CD4-positive, alpha-beta T cell (primary cell): ENCODE measurements around the gene TRIM36. TPM values are rescaled to one million over a fixed set of nuclear protein-coding genes. Genes with fewer than 3 reads are reported as not detected.
A peak's percentile ranks its signal among the peaks of the same experiment; 100 is the strongest.

ENCODE experiments used
- ATAC-seq: fragments of 200-7000 bp; cut with Tn5 transposase; one replicate; pipeline ENCODE4 v1.10.0; 2022; ENCODE audit warnings: mild to moderate bottlenecking; ENCODE audit not compliant: poor library complexity
- CTCF ChIA-PET: fragments of 350-600 bp; sonication (Branson Sonifier 250); formaldehyde crosslinking; loops from one replicate; lab custom pipeline; 2021; ENCODE audit warnings: antibody characterized with exemption, inconsistent platforms; lab: Charles Lee
- POLR2A ChIA-PET: fragments of 350-600 bp; sonication (Branson Sonifier 250); formaldehyde crosslinking; loops from one replicate; lab custom pipeline; 2021; ENCODE audit warnings: antibody characterized with exemption, inconsistent platforms; lab: Charles Lee
- DNase-seq, 14 experiments: peaks; one replicate each; pipeline ENCODE4 v3.0.0-alpha.2; 2013 to 2020; ENCODE audit warnings: mixed read lengths in 2 of 14
- H3K27ac ChIP-seq, 2 donors: one replicate each; pipeline versions ENCODE4 v1.5.1 to v1.7.0; 2013; ENCODE audit warnings: low read length in 2 of 2, low read depth in 1 of 2, mild to moderate bottlenecking in 1 of 2
- H3K27me3 ChIP-seq, 2 experiments: 1 replicate in 1 of 2; 2 replicates in 1 of 2; pipeline versions ENCODE4 v1.6.1 to v1.7.0; 2013; ENCODE audit warnings: low read length in 2 of 2, control low read depth in 1 of 2, mild to moderate bottlenecking in 1 of 2, moderate library complexity in 1 of 2; ENCODE audit not compliant: insufficient read depth in 2 of 2, control insufficient read depth in 1 of 2
- H3K36me3 ChIP-seq: one replicate; pipeline ENCODE4 v1.6.1; 2013; ENCODE audit warnings: low read length, control low read depth; ENCODE audit not compliant: insufficient read depth
- H3K4me1 ChIP-seq: one replicate; pipeline ENCODE4 v1.6.1; 2013; ENCODE audit warnings: low read length, control low read depth; ENCODE audit not compliant: insufficient read depth
- H3K4me3 ChIP-seq: one replicate; pipeline ENCODE4 v1.5.1; 2013; ENCODE audit warnings: mild to moderate bottlenecking, low read length, moderate library complexity
- H3K9me3 ChIP-seq, 2 experiments: 1 replicate in 1 of 2; 2 replicates in 1 of 2; pipeline versions ENCODE4 v1.6.1 to v1.7.0; 2013; ENCODE audit warnings: low read length in 2 of 2, mild to moderate bottlenecking in 2 of 2, control low read depth in 1 of 2, moderate library complexity in 1 of 2; ENCODE audit not compliant: control insufficient read depth in 1 of 2, insufficient read depth in 1 of 2
- H3K27ac Mint-ChIP-seq: one replicate; pipeline ENCODE4 v1.8.0; 2020; ENCODE audit warnings: mixed read lengths
- H3K27me3 Mint-ChIP-seq: one replicate; pipeline ENCODE4 v1.8.0; 2021; ENCODE audit warnings: mixed read lengths
- H3K36me3 Mint-ChIP-seq: one replicate; pipeline ENCODE4 v1.8.0; 2021; ENCODE audit warnings: low read depth, mixed read lengths
- H3K4me1 Mint-ChIP-seq: one replicate; pipeline ENCODE4 v1.8.0; 2021; ENCODE audit warnings: low read depth, mixed read lengths
- H3K4me3 Mint-ChIP-seq: one replicate; pipeline ENCODE4 v1.8.0; 2020; ENCODE audit warnings: mild to moderate bottlenecking, mixed read lengths
- H3K9me3 Mint-ChIP-seq: one replicate; pipeline ENCODE4 v1.8.0; 2020; ENCODE audit warnings: mixed read lengths
- CTCF ChIP-seq: fragments of 200-600 bp; IDR thresholded peaks from one replicate; pipeline ENCODE4 v1.8.0; 2022; ENCODE audit warnings: antibody characterized with exemption, mild to moderate bottlenecking
- intact Hi-C, 2 experiments: fragments of 100-400 bp; cut with DNase I in 1 of 2; cut with micrococcal nuclease in 1 of 2; formaldehyde crosslinking; loops; one replicate each; pipeline versions ENCODE4 v1.15.1 to v1.9.0; 2023 to 2025; cut with DNase I, micrococcal nuclease
- total RNA-seq, 174 experiments: library from RNA in 2 of 174; stranded (reverse) in 2 of 174; gene quantifications; one replicate each; pipeline ENCODE4 v1.2.3 and lab custom pipeline; 2021 to 2026

The TRIM36 gene
- total RNA-seq, 2 experiments from 2014 or later: 0.14 TPM; not detected in 1

GRCh38 chr5:115179394-115180164 lies 9.9 kb upstream of the TRIM36 start:
- Histone ChIP-seq H3K4me3 (peak overlapping the region; percentile 41), H3K4me1 (peaks cover 19% of the 10 kb centered on the region), H3K36me3 (no peaks in the 10 kb centered on the region), H3K27ac (no peak overlapping the region), H3K27me3 (peaks cover 50 to 89% of the 10 kb centered on the region in 2 experiments), H3K9me3 (peaks cover 10 to 19% of the 10 kb centered on the region in 2 experiments)
- peak overlapping the region; percentile 82 for H3K4me3 Mint-ChIP-seq
- H3K36me3 Mint-ChIP-seq: no peaks in the 10 kb centered on the region
- H3K27ac Mint-ChIP-seq: no peak overlapping the region
- intact Hi-C loops: loop anchor here in 1 of 2 experiments (10.0 kb wide), 1 partner anchor 365 kb away; the partner anchor contains the start of gene FEM1C
- DNase-seq: peak in 1 of 14 experiments; percentile 15
- no peak for TF ChIP-seq CTCF
- H3K9me3 Mint-ChIP-seq: no peaks in the 10 kb centered on the region
- peaks cover 90% of the 10 kb centered on the region for H3K27me3 Mint-ChIP-seq
- POLR2A ChIA-PET: no interaction called here
- CTCF ChIA-PET: no interaction called here
- ATAC-seq: peak; percentile 24
- H3K4me1 Mint-ChIP-seq: peaks cover 23% of the 10 kb centered on the region

GRCh38 chr5:115179030-115179393 lies 9.3 kb upstream of the TRIM36 start:
- no peak for DNase-seq
- Histone ChIP-seq H3K36me3 (no peaks in the 10 kb centered on the region), H3K4me1 (peaks cover 19% of the 10 kb centered on the region), H3K4me3 (no peak overlapping the region), H3K27ac (no peak overlapping the region), H3K9me3 (peaks cover 6 to 19% of the 10 kb centered on the region in 2 experiments), H3K27me3 (peaks cover 46 to 89% of the 10 kb centered on the region in 2 experiments)
- peaks cover 23% of the 10 kb centered on the region for H3K4me1 Mint-ChIP-seq
- POLR2A ChIA-PET: no interaction called here
- H3K27me3 Mint-ChIP-seq: peaks cover 90% of the 10 kb centered on the region
- CTCF ChIA-PET: no interaction called here
- no peak for TF ChIP-seq CTCF
- no peak for ATAC-seq
- intact Hi-C loops: loop anchor here in 1 of 2 experiments (10.0 kb wide), 1 partner anchor 366 kb away; the partner anchor contains the start of gene FEM1C
- H3K4me3 Mint-ChIP-seq: peak overlapping the region; percentile 26
- H3K9me3 Mint-ChIP-seq: no peaks in the 10 kb centered on the region
- H3K36me3 Mint-ChIP-seq: no peaks in the 10 kb centered on the region
- H3K27ac Mint-ChIP-seq: no peak overlapping the region

- intact Hi-C loops: loop anchor here in 1 of 2 experiments (5.0 to 10.0 kb wide), 2 partner anchors 374 to 456 kb away; partner anchors contain the start of genes FEM1C and TMED7
- Mint-ChIP-seq H3K4me3 (peak overlapping the region; percentile 77), H3K36me3 (no peaks in the 10 kb centered on the region)
These were observed 1.3 kb upstream of the TRIM36 start for GRCh38 chr5:115170929-115171510.

More at GRCh38 chr5:115170929-115171510, 1.3 kb upstream of the TRIM36 start:
- H3K36me3 ChIP-seq: no peaks in the 10 kb centered on the region
- H3K27me3 Mint-ChIP-seq: peaks cover 86% of the 10 kb centered on the region
- H3K4me3 ChIP-seq: peak overlapping the region; percentile 69
- H3K9me3 Mint-ChIP-seq: peaks cover 5% of the 10 kb centered on the region
- H3K4me1 ChIP-seq: peaks cover 22% of the 10 kb centered on the region
- ATAC-seq (no peak), DNase-seq (no peak)
- peaks cover 15% of the 10 kb centered on the region for H3K4me1 Mint-ChIP-seq
- no peak for TF ChIP-seq CTCF
- peaks cover 10 to 25% of the 10 kb centered on the region in 2 experiments for H3K9me3 ChIP-seq
- peaks cover 52 to 83% of the 10 kb centered on the region in 2 experiments for H3K27me3 ChIP-seq
- no peak overlapping the region for H3K27ac ChIP-seq
- no peak overlapping the region for H3K27ac Mint-ChIP-seq
- ChIA-PET POLR2A (interaction anchor here (1.0 kb wide), 1 partner anchor 125 kb away, joined by 3 read pairs; no protein-coding TSS in a partner anchor), CTCF (no interaction called here)
